ENCODE measurements around the gene BMERB1. TPM values are rescaled to one million over a fixed set of nuclear protein-coding genes. Genes with fewer than 3 reads are reported as not detected.

BMERB1 gene
- total and polyA plus RNA-seq, 2 experiments from 2014 or later: 17.3 to 28.1 TPM

- TF ChIP-seq, protein P1, sequence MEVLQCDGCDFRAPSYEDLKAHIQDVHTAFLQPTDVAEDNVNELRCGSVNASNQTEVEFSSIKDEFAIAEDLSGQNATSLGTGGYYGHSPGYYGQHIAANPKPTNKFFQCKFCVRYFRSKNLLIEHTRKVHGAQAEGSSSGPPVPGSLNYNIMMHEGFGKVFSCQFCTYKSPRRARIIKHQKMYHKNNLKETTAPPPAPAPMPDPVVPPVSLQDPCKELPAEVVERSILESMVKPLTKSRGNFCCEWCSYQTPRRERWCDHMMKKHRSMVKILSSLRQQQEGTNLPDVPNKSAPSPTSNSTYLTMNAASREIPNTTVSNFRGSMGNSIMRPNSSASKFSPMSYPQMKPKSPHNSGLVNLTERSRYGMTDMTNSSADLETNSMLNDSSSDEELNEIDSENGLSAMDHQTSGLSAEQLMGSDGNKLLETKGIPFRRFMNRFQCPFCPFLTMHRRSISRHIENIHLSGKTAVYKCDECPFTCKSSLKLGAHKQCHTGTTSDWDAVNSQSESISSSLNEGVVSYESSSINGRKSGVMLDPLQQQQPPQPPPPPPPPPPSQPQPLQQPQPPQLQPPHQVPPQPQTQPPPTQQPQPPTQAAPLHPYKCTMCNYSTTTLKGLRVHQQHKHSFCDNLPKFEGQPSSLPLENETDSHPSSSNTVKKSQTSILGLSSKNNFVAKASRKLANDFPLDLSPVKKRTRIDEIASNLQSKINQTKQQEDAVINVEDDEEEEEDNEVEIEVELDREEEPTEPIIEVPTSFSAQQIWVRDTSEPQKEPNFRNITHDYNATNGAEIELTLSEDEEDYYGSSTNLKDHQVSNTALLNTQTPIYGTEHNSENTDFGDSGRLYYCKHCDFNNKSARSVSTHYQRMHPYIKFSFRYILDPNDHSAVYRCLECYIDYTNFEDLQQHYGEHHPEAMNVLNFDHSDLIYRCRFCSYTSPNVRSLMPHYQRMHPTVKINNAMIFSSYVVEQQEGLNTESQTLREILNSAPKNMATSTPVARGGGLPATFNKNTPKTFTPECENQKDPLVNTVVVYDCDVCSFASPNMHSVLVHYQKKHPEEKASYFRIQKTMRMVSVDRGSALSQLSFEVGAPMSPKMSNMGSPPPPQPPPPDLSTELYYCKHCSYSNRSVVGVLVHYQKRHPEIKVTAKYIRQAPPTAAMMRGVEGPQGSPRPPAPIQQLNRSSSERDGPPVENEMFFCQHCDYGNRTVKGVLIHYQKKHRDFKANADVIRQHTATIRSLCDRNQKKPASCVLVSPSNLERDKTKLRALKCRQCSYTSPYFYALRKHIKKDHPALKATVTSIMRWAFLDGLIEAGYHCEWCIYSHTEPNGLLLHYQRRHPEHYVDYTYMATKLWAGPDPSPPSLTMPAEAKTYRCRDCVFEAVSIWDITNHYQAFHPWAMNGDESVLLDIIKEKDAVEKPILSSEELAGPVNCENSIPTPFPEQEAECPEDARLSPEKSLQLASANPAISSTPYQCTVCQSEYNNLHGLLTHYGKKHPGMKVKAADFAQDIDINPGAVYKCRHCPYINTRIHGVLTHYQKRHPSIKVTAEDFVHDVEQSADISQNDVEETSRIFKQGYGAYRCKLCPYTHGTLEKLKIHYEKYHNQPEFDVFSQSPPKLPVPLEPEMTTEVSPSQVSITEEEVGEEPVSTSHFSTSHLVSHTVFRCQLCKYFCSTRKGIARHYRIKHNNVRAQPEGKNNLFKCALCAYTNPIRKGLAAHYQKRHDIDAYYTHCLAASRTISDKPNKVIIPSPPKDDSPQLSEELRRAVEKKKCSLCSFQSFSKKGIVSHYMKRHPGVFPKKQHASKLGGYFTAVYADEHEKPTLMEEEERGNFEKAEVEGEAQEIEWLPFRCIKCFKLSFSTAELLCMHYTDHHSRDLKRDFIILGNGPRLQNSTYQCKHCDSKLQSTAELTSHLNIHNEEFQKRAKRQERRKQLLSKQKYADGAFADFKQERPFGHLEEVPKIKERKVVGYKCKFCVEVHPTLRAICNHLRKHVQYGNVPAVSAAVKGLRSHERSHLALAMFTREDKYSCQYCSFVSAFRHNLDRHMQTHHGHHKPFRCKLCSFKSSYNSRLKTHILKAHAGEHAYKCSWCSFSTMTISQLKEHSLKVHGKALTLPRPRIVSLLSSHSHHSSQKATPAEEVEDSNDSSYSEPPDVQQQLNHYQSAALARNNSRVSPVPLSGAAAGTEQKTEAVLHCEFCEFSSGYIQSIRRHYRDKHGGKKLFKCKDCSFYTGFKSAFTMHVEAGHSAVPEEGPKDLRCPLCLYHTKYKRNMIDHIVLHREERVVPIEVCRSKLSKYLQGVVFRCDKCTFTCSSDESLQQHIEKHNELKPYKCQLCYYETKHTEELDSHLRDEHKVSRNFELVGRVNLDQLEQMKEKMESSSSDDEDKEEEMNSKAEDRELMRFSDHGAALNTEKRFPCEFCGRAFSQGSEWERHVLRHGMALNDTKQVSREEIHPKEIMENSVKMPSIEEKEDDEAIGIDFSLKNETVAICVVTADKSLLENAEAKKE (CRISPR knock-in tag; IDR thresholded peaks at IDR 0.05): no peak
These were observed 157.9 kb downstream of the BMERB1 start (continued) for GRCh38 chr16:15592324-15592723.

- DNase-seq (ENCODE audit: low spot score) (no peak), ATAC-seq (no peak)
- Mint-ChIP-seq H3K4me3 (no peak overlapping the region), H3K27ac (no peak overlapping the region; the same call in 1 of the 2 replicates), H3K36me3 (ENCODE audit: low read depth) (peaks cover 34% of the 10 kb centered on the region), H3K27me3 (ENCODE audit: insufficient read depth, low read depth, poor library complexity) (peaks cover 3% of the 10 kb centered on the region), H3K4me1 (no peaks in the 10 kb centered on the region), H3K9me3 (peaks cover 8% of the 10 kb centered on the region)
- peaks cover 8% of the 10 kb centered on the region; the same call in 1 of the 2 replicates for H3K36me3 ChIP-seq (ENCODE audit: insufficient read depth)
- H3K4me3 ChIP-seq: no peak overlapping the region
- H3F3A ChIP-seq (replicated peaks; ENCODE audit: low read depth): no peaks in the 10 kb centered on the region
- no peaks in the 10 kb centered on the region for H3K27me3 ChIP-seq (ENCODE audit: insufficient read depth)
- no peaks in the 10 kb centered on the region for H3K79me2 ChIP-seq (replicated peaks; ENCODE audit: insufficient read depth)
- H2AFZ ChIP-seq: no peak overlapping the region
- no peaks in the 10 kb centered on the region for H3K9me2 ChIP-seq (ENCODE audit: insufficient read depth)
- no peaks in the 10 kb centered on the region for H3K4me1 ChIP-seq (ENCODE audit: insufficient read depth)
- H3K27ac ChIP-seq (ENCODE audit: low read depth): no peak overlapping the region
- H3K4me2 ChIP-seq: no peak overlapping the region
- 0 out of 2 replicates have a peak, but pooled peaks cover 5% of the 10 kb centered on the region for H4K20me1 ChIP-seq (replicated peaks; ENCODE audit: insufficient read depth)
- TF ChIP-seq CREB1 (CRISPR knock-in tag; IDR thresholded peaks at IDR 0.05; ENCODE audit: low read depth) (no peak), EZH2phosphoT487 (IDR thresholded peaks at IDR 0.05; ENCODE audit: unreplicated experiment) (no peak), EZH2 (IDR thresholded peaks at IDR 0.05; ENCODE audit: low read depth, unreplicated experiment) (no peak), JUNB (IDR thresholded peaks at IDR 0.05; ENCODE audit: unreplicated experiment) (no peak), STAT1 (IDR thresholded peaks at IDR 0.05; ENCODE audit: unreplicated experiment) (no peak), REST (IDR thresholded peaks at IDR 0.05; ENCODE audit: unreplicated experiment) (no peak), NANOG (IDR thresholded peaks at IDR 0.05; ENCODE audit: borderline replicate concordance) (no peak), ZNF114 (CRISPR knock-in tag; IDR thresholded peaks at IDR 0.05) (no peak)
These were observed 158.8 kb downstream of the BMERB1 start for GRCh38 chr16:15593235-15593634.
